Karpas-422 (cell line): ENCODE results near the gene SMIM23. TPM values are rescaled to one million over a fixed set of nuclear protein-coding genes. Genes with fewer than 3 reads are reported as not detected.

ENCODE experiments used
- DNase-seq: peaks from one replicate; pipeline ENCODE4 v3.0.0-alpha.2; 2015
- H2AFZ ChIP-seq: fragments of 200-600 bp; sonication (generic); 2 replicates; pipeline ENCODE4 v1.6.1; 2014; ENCODE audit warnings: antibody characterized with exemption, low read length, mixed read lengths
- H3K27ac ChIP-seq: fragments of 200-600 bp; sonication (generic); 2 replicates; pipeline ENCODE4 v1.5.1; 2014; ENCODE audit warnings: mild to moderate bottlenecking, low read length, moderate library complexity
- H3K27me3 ChIP-seq: fragments of 200-600 bp; sonication (generic); 2 replicates; pipeline ENCODE4 v1.6.1; 2014; ENCODE audit warnings: low read length, mixed read lengths
- H3K36me3 ChIP-seq: fragments of 200-600 bp; sonication (generic); 2 replicates; pipeline ENCODE4 v1.6.1; 2014; ENCODE audit warnings: low read length, mixed read lengths; ENCODE audit not compliant: insufficient read depth
- H3K4me1 ChIP-seq: fragments of 200-600 bp; sonication (generic); 2 replicates; pipeline ENCODE4 v1.6.1; 2014; ENCODE audit warnings: mild to moderate bottlenecking, low read length, mixed read lengths
- H3K4me2 ChIP-seq: fragments of 200-600 bp; sonication (generic); 2 replicates; pipeline ENCODE4 v1.6.1; 2014; ENCODE audit warnings: low read length, low read depth, mild to moderate bottlenecking; ENCODE audit not compliant: poor library complexity, severe bottlenecking
- H3K4me3 ChIP-seq: fragments of 200-600 bp; sonication (generic); 2 replicates; pipeline ENCODE4 v1.5.1; 2014; ENCODE audit warnings: mild to moderate bottlenecking, antibody characterized with exemption, low read length, mixed read lengths
- H3K79me2 ChIP-seq: fragments of 200-600 bp; sonication (generic); 2 replicates; pipeline ENCODE4 v1.6.1; 2014; ENCODE audit warnings: mild to moderate bottlenecking, low read length, mixed read lengths
- H3K9ac ChIP-seq: fragments of 200-600 bp; sonication (generic); 2 replicates; pipeline ENCODE4 v1.6.0; 2014; ENCODE audit warnings: low read length
- H3K9me2 ChIP-seq: fragments of 200-600 bp; sonication (generic), shearing (Covaris generic); replicated peaks from 2 replicates; pipeline ENCODE4 v1.6.0; 2014; ENCODE audit warnings: mild to moderate bottlenecking, low read length, moderate library complexity; ENCODE audit not compliant: insufficient read depth
- H3K9me3 ChIP-seq: fragments of 300-700, 200-600 bp; sonication (generic); 2 replicates; pipeline ENCODE4 v1.6.1; 2014; ENCODE audit warnings: low read length, mixed read lengths
- H4K20me1 ChIP-seq: fragments of 200-600 bp; sonication (generic); 2 replicates; pipeline ENCODE4 v1.6.1; 2014; ENCODE audit warnings: mild to moderate bottlenecking, antibody characterized with exemption, low read length, low read depth; ENCODE audit not compliant: insufficient read depth
- total RNA-seq: library from RNA; depleted of rRNA; stranded (reverse); fragments of >200 nt; shearing (Covaris generic); gene quantifications from 2 replicates; pipeline ENCODE4 v1.2.3, GENCODE V29; 2014; ENCODE audit warnings: low replicate concordance

The SMIM23 gene
- total RNA-seq, 1 experiment from 2014 or later: not detected

GRCh38 chr5:171762903-171763302 is 22.7 kb upstream of the SMIM23 start:
- no peaks in the 10 kb centered on the region for H3K79me2 ChIP-seq
- H2AFZ ChIP-seq: no peak overlapping the region
- H3K4me3 ChIP-seq: no peak overlapping the region
- no peak overlapping the region for H3K9ac ChIP-seq
- no peaks in the 10 kb centered on the region for H3K9me2 ChIP-seq
- no peak overlapping the region for H3K4me2 ChIP-seq
- no peaks in the 10 kb centered on the region for H4K20me1 ChIP-seq
- no peak overlapping the region for H3K27ac ChIP-seq
- no peaks in the 10 kb centered on the region for H3K36me3 ChIP-seq
- DNase-seq: no peak
- H3K27me3 ChIP-seq: no peaks in the 10 kb centered on the region; the same call in 1 of the 2 replicates
- H3K4me1 ChIP-seq: no peaks in the 10 kb centered on the region
- no peaks in the 10 kb centered on the region for H3K9me3 ChIP-seq

DNA sequence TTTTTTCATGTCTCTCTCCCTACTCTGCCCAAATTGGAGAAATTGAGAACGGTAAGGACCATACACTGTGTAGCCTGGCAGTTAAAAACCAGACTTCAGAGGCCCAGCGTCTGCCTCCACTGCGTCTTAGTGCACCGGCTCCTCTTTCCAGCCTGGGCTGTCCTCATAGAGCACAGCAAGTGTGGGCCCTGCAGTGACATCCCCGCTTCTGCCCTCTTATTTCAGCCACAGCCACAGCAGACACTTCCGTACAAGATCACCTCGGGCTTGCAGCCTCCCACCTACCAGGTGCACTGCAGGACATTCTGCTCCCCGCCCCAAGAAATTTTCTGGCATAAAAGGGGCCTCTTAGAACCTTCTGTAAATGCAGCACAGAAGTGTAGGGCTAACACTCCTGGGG is 21.4 kb upstream of the SMIM23 start:
- H3K9me3 ChIP-seq: no peaks in the 10 kb centered on the region
- H2AFZ ChIP-seq: no peak overlapping the region
- H3K27ac ChIP-seq: no peak overlapping the region
- no peaks in the 10 kb centered on the region for H3K36me3 ChIP-seq
- H3K4me2 ChIP-seq: no peak overlapping the region
- no peaks in the 10 kb centered on the region for H3K4me1 ChIP-seq
- no peaks in the 10 kb centered on the region for H4K20me1 ChIP-seq
- no peak overlapping the region for H3K4me3 ChIP-seq
- H3K27me3 ChIP-seq: no peaks in the 10 kb centered on the region; the same call in 1 of the 2 replicates
- H3K79me2 ChIP-seq: no peaks in the 10 kb centered on the region
- H3K9me2 ChIP-seq: no peaks in the 10 kb centered on the region
- no peak overlapping the region for H3K9ac ChIP-seq
- DNase-seq: no peak

DNA sequence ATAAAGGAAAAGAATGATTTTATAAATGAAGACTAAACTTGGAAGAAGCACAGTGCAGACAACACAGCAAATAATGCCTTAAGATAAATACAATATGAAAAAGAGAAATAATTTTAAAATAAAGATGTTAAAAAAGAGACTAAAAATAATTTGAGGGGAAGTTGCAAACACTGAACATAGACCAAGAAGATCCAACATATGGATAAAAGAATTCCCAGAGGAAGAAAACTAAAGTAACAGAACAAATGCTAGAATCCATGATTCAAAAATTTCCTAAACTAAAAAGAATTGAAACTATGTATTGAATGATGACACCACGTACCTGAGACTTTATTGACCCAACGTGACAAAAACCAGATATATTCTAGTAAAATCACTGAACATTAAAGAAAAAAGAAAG is 18.7 kb upstream of the SMIM23 start:
- H3K36me3 ChIP-seq: no peaks in the 10 kb centered on the region
- H3K9me2 ChIP-seq: no peaks in the 10 kb centered on the region
- no peak for DNase-seq
- H3K4me1 ChIP-seq: no peaks in the 10 kb centered on the region
- H3K4me2 ChIP-seq: no peak overlapping the region
- no peaks in the 10 kb centered on the region for H4K20me1 ChIP-seq
- no peak overlapping the region for H3K27ac ChIP-seq
- H3K4me3 ChIP-seq: no peak overlapping the region
- no peaks in the 10 kb centered on the region; the same call in 1 of the 2 replicates for H3K27me3 ChIP-seq
- no peak overlapping the region for H3K9ac ChIP-seq
- no peaks in the 10 kb centered on the region for H3K79me2 ChIP-seq
- no peak overlapping the region for H2AFZ ChIP-seq
- H3K9me3 ChIP-seq: no peaks in the 10 kb centered on the region

- H2AFZ ChIP-seq: no peak overlapping the region
- H3K36me3 ChIP-seq: no peaks in the 10 kb centered on the region
- peak; percentile 54 for DNase-seq
- H3K4me1 ChIP-seq: no peaks in the 10 kb centered on the region
- H3K9ac ChIP-seq: no peak overlapping the region
- H3K27ac ChIP-seq: no peak overlapping the region
- H3K9me2 ChIP-seq: no peaks in the 10 kb centered on the region
- no peaks in the 10 kb centered on the region for H4K20me1 ChIP-seq
- H3K4me3 ChIP-seq: no peak overlapping the region
- no peaks in the 10 kb centered on the region for H3K27me3 ChIP-seq
- H3K4me2 ChIP-seq: no peak overlapping the region
- no peaks in the 10 kb centered on the region for H3K79me2 ChIP-seq
- H3K9me3 ChIP-seq: no peaks in the 10 kb centered on the region
These were observed 15.5 kb upstream of the SMIM23 start for GRCh38 chr5:171770153-171770552.

- H3K79me2 ChIP-seq: no peaks in the 10 kb centered on the region
- no peak overlapping the region for H3K4me3 ChIP-seq
- H3K9ac ChIP-seq: no peak overlapping the region
- H3K27ac ChIP-seq: no peak overlapping the region
- H3K9me2 ChIP-seq: no peaks in the 10 kb centered on the region
- DNase-seq: no peak
- no peaks in the 10 kb centered on the region for H3K36me3 ChIP-seq
- no peaks in the 10 kb centered on the region for H4K20me1 ChIP-seq
- H3K4me2 ChIP-seq: no peak overlapping the region
- H3K4me1 ChIP-seq: no peaks in the 10 kb centered on the region
- no peaks in the 10 kb centered on the region for H3K27me3 ChIP-seq
- H2AFZ ChIP-seq: no peak overlapping the region
- no peaks in the 10 kb centered on the region for H3K9me3 ChIP-seq
These were observed 13.8 kb upstream of the SMIM23 start for GRCh38 chr5:171771856-171772255.

- Histone ChIP-seq H3K9ac (no peak overlapping the region), H3K27ac (no peak overlapping the region), H3K79me2 (no peaks in the 10 kb centered on the region), H3K4me1 (no peaks in the 10 kb centered on the region), H2AFZ (no peak overlapping the region), H3K9me2 (no peaks in the 10 kb centered on the region), H3K4me3 (no peak overlapping the region), H4K20me1 (no peaks in the 10 kb centered on the region), H3K4me2 (no peak overlapping the region), H3K36me3 (no peaks in the 10 kb centered on the region), H3K9me3 (no peaks in the 10 kb centered on the region), H3K27me3 (no peaks in the 10 kb centered on the region)
- no peak for DNase-seq
These were observed 12.5 kb upstream of the SMIM23 start for GRCh38 chr5:171773106-171773505.

- no peaks in the 10 kb centered on the region for H4K20me1 ChIP-seq
- H3K4me2 ChIP-seq: no peak overlapping the region
- no peak overlapping the region for H3K4me3 ChIP-seq
- H2AFZ ChIP-seq: no peak overlapping the region
- H3K9me2 ChIP-seq: no peaks in the 10 kb centered on the region
- no peaks in the 10 kb centered on the region for H3K4me1 ChIP-seq
- no peaks in the 10 kb centered on the region for H3K79me2 ChIP-seq
- no peak overlapping the region for H3K9ac ChIP-seq
- no peaks in the 10 kb centered on the region for H3K36me3 ChIP-seq
- DNase-seq: no peak
- no peak overlapping the region for H3K27ac ChIP-seq
- no peaks in the 10 kb centered on the region for H3K27me3 ChIP-seq
- no peaks in the 10 kb centered on the region for H3K9me3 ChIP-seq
These were observed 11.2 kb upstream of the SMIM23 start for GRCh38 chr5:171774418-171774817.

DNA sequence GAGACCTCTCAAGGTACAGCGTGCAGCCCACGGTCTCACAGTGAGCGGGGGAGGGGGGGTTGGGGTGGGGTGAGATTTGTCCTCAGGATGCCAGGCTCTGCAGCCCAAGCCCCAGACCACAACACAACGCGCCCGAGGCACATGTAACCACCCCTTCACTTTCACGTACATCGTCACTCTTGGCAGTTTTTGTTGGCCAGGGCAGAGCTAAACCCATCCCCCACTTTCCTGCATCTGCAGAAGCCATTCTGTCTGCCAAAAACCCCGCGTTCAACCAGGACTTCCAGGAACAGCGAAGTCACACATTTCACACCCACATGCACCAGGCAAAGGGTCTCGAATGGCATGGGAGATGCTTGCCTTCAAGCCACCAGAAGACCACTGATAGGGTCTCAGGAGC is 9.4 kb upstream of the SMIM23 start:
- Histone ChIP-seq H3K4me3 (no peak overlapping the region), H4K20me1 (no peaks in the 10 kb centered on the region), H3K9me3 (no peaks in the 10 kb centered on the region), H3K27me3 (no peaks in the 10 kb centered on the region), H2AFZ (no peak overlapping the region), H3K36me3 (no peaks in the 10 kb centered on the region), H3K27ac (no peak overlapping the region), H3K4me1 (no peaks in the 10 kb centered on the region), H3K9ac (no peak overlapping the region), H3K4me2 (no peak overlapping the region), H3K9me2 (no peaks in the 10 kb centered on the region), H3K79me2 (no peaks in the 10 kb centered on the region)
- DNase-seq: no peak
